Central memory CD8-positive, alpha-beta T cell (primary cell): ENCODE measurements around the gene ACY1.

ENCODE experiments used
- ATAC-seq: fragments of 150-1000 bp; cut with Tn5 transposase; replicated peaks from 2 replicates; pipeline ENCODE4 v1.10.0; 2022; ENCODE audit warnings: mild to moderate bottlenecking, moderate FRiP score, moderate number of reproducible peaks; ENCODE audit not compliant: poor library complexity, severe bottlenecking; ENCODE audit errors: extremely low read depth
- DNase-seq, 2 donors: peaks; one replicate each; pipeline ENCODE4 v3.0.0; 2021; ENCODE audit warnings: low spot score in 2 of 2
- H3K27ac Mint-ChIP-seq: one replicate; pipeline ENCODE4 v1.8.0; 2022; ENCODE audit warnings: low read depth, mild to moderate bottlenecking, moderate library complexity, mixed read lengths
- H3K27me3 Mint-ChIP-seq: one replicate; pipeline ENCODE4 v1.8.0; 2022; ENCODE audit warnings: mixed read lengths
- H3K36me3 Mint-ChIP-seq: one replicate; pipeline ENCODE4 v1.8.0; 2022; ENCODE audit warnings: mild to moderate bottlenecking, moderate library complexity, mixed read lengths; ENCODE audit not compliant: insufficient read depth
- H3K4me1 Mint-ChIP-seq: one replicate; pipeline ENCODE4 v1.8.0; 2022; ENCODE audit warnings: mixed read lengths
- H3K4me3 Mint-ChIP-seq: one replicate; pipeline ENCODE4 v1.8.0; 2022; ENCODE audit warnings: mild to moderate bottlenecking, moderate library complexity, mixed read lengths
- H3K9me3 Mint-ChIP-seq: one replicate; pipeline ENCODE4 v1.8.0; 2022; ENCODE audit warnings: mixed read lengths

The ACY1 gene

DNA sequence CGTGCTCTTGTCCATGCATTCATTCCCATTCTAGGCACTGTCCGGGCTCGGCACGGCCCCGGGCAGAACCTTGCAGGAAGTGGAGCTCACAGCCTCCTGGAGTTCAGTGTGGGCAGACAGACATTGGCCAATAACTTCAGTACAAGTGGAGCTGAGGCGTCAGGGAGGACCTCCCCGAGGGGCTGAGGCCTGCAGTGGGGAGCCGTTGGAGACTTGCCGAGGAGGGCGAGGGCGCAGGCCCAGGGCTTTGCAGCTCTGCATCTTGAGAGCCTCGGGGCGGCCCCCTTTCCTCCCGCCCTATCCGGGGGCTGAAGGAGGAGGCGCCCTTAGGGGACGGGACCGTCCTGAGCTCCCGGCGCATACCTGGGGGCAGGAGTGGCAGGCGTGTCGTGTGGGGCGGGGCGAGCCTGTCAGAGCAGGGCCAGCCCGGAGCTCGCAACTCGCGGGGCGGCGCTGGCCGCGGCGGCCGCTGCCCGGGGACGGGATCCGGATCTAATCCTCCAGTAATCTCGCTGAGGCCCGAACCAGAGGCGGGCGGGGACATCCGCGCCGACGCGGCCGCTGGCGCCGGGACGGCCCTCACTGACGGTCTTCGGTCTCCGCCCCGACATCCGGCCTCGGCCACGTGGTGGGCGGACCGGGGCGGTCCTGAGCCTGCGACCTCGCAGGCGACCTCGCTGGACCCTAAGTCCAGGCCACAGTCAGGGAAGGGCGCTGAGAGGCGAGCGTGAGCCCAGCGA, at the start of gene ACY1:
Gene ACY1, plus strand, starts transcription at position 698 of the 740 bp plus-strand sequence. CDS start 530 bp downstream, outside the sequence.
- Mint-ChIP-seq H3K4me3 (peak within 1 kb of the TSS; percentile 86), H3K4me1 (peaks cover 24% of the 10 kb centered on the region), H3K36me3 (peaks cover 11% of the 10 kb centered on the region), H3K27ac (peak within 1 kb of the TSS; percentile 73), H3K9me3 (no peaks in the 10 kb centered on the region), H3K27me3 (no peaks in the 10 kb centered on the region)
- DNase-seq: peak; percentile 35 to 37
- ATAC-seq: peak; percentile 73

DNA sequence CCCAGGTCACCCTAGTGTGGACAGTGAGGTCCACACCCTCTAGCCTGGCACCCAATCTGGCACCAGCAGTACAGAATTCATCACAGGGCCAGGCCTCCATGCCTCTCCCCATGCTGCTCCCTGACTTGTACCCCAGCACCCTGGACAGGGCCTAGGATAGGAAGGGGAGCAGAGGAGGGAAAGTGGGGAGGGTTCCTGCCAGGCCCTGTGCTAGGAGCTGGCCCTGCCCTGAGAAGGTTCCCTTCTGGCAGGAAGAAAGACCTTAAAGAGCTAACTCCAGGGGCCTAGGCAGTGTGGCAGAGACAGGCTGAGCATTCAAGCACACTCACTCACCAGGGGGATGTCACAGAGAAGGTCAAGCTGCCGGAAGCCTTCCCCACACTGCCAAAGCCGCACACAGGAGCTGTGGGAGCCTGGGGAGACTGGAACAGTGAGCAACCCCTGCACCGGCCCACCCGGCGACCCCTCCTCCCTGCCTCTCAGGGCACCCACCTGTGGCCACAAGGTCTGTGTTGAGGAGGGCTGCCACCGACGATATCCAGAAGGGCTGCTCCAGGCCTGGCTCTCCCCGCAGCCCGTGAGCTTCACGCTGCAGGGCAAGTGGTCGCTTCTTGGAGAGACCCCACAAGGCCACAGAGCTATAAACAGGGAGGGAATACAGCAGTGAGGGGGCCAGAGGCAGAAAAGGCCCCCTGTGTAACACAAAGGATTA, 49.0 kb upstream of the ACY1 start:
- no peaks in the 10 kb centered on the region for H3K9me3 Mint-ChIP-seq
- no peak overlapping the region for H3K27ac Mint-ChIP-seq
- peak in 1 of 2 donors; percentile 4 for DNase-seq
- H3K4me1 Mint-ChIP-seq: peaks cover 4% of the 10 kb centered on the region
- H3K4me3 Mint-ChIP-seq: no peak overlapping the region
- no peak for ATAC-seq
- H3K36me3 Mint-ChIP-seq: peaks cover 19% of the 10 kb centered on the region
- no peaks in the 10 kb centered on the region for H3K27me3 Mint-ChIP-seq

DNA sequence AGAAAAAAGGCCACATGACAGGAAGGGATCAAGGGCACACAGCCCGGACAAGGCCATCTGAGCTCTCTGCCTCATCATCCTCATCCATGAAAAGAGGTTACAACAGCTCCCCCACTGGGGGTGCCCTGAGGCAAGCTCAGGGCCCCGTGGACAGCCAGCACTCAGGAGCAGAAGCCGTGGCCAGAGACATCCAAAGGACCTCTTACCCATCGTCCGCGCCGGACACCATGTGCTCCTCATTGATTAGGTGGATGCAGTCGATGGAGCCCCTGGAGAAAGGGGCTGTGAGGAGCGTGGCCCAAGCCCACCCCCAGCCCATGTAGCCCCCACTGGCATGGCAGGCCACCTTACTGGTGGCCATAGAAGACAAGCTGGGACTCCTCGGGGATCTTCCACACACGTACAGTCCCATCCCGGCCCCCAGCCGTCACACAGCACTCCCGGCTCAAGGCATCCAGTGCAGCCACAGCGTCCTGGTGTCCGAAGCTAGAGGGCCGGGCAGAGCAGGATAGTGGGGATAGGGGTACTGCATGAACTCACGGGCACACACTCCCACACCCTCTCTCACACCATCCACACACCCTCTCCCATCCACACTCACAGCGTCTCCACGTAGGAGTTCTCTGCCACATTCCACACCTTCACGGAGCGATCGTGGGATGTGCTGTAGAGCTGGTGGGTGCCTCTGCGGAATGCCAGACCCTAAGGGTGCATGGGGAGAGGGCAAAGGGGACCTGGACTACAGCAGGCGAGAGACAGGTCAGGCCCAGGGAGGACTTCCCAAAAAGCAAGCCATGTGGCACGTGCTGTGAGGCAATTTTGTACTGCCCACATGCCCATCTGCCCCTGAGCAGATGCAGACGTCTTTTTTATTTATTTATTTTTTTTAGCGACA, 48.1 kb upstream of the ACY1 start:
- peaks cover 7% of the 10 kb centered on the region for H3K4me1 Mint-ChIP-seq
- no peak overlapping the region for H3K4me3 Mint-ChIP-seq
- H3K27me3 Mint-ChIP-seq: no peaks in the 10 kb centered on the region
- H3K36me3 Mint-ChIP-seq: peaks cover 20% of the 10 kb centered on the region
- DNase-seq (no peak), ATAC-seq (no peak)
- no peaks in the 10 kb centered on the region for H3K9me3 Mint-ChIP-seq
- no peak overlapping the region for H3K27ac Mint-ChIP-seq

DNA sequence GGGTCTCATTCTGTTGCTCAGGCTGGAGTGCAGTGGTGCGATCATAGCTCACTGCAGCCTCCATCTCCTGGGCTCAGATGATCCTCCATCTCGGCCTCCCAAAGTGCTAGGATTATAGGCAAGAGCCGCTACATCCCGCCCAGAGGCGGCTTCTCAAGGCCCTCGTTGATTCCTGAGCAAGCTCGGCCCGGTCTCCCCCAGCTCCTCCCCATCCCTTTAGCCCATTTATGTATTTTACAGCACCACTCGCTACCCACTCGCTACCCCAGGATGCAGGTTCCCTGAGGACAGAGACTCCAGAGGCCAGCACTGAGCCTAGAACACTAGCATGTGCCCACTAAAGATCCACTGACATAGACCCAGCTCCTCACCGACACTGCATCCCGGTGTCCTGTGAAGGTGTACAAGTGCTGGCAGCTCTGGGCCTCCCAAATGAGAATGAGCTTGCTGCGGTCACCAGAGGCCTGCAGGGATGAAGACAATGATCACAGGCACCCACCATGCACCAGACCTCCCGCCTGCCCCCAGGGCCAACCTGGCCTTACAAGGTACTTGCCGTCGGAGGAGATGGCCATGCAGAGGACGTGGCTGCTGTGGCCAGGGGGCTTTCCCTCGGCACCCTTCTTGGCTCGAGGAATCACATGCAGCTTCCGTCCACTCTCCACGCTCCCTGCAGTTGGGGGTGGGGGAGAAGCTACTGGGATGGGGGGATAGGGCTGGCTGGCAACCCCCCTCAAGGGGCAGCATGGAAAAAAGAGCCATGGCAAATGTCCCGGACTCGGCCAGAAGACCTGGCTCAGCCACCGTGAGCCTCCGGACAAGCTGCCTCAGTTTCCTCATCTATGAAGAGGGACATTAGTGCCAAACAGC, 47.2 kb upstream of the ACY1 start:
- H3K4me1 Mint-ChIP-seq: peaks cover 16% of the 10 kb centered on the region
- no peaks in the 10 kb centered on the region for H3K27me3 Mint-ChIP-seq
- DNase-seq (no peak), ATAC-seq (no peak)
- H3K36me3 Mint-ChIP-seq: peaks cover 20% of the 10 kb centered on the region
- no peak overlapping the region for H3K27ac Mint-ChIP-seq
- no peak overlapping the region for H3K4me3 Mint-ChIP-seq
- no peaks in the 10 kb centered on the region for H3K9me3 Mint-ChIP-seq

DNA sequence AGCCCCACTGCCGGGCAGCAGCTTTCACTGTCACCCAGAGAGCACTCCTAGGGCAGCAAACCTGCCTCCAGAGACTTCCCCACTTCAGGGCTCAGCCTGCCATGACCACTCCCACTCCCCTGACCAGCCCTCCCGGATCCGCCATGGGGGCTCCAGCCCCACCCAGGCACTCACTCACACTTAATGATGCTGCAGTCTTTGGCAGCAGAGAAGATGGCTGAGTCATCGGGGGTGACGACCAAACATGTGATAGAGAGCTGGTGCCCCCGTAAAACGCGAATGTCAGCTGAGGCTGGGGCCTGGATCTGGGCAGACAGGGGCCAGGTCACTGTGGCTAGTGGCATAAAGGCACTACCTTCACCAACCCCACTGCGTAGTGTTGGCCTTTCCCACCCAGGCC, 46.3 kb upstream of the ACY1 start:
- peaks cover 23% of the 10 kb centered on the region for H3K36me3 Mint-ChIP-seq
- no peaks in the 10 kb centered on the region for H3K9me3 Mint-ChIP-seq
- no peak overlapping the region for H3K4me3 Mint-ChIP-seq
- H3K4me1 Mint-ChIP-seq: peaks cover 25% of the 10 kb centered on the region
- DNase-seq: no peak
- no peaks in the 10 kb centered on the region for H3K27me3 Mint-ChIP-seq
- no peak overlapping the region for H3K27ac Mint-ChIP-seq
- ATAC-seq: no peak

DNA sequence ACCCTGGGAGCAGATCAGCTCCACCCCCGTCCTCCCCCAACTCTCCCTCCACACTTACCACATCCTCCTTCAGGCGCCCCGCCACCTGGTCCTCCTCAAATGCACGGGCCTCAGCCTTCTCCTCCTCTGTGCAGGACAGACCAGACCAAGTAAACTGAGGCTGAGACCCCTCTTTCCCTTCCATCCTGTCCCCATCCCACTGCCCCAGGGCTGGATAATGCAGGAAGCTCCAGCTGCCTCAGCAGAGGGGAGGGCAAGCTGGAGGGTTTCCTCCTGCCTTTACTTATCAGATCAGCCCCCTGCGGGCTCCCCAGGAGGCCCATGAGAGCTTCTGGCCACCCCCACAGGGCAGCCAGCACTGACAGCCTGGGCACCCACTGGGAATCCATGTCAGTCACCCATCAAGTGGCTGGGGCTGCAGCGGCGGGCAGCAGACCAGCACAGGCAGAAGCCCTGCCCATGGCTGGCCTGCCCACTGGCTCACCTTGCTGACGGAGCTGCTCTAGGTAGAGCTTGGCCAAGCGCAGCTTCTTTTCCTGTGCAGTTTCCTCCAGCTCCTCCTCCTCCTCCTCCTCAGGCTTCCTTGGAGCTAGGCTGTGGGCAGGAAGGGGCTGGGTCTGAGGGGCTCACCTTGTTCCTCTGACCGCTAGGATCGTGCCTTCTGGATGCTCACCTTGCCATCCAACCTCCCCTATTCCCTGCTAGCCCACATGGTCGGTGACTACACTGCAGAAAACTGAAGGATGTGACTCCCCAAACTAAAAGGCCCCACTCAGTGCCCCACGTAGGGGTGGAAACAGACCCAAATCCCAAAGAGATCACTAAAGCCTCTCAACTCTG, 45.5 kb upstream of the ACY1 start:
- DNase-seq (no peak), ATAC-seq (no peak)
- no peak overlapping the region for H3K4me3 Mint-ChIP-seq
- peaks cover 32% of the 10 kb centered on the region for H3K4me1 Mint-ChIP-seq
- H3K27me3 Mint-ChIP-seq: no peaks in the 10 kb centered on the region
- peaks cover 23% of the 10 kb centered on the region for H3K36me3 Mint-ChIP-seq
- no peak overlapping the region for H3K27ac Mint-ChIP-seq
- no peaks in the 10 kb centered on the region for H3K9me3 Mint-ChIP-seq

DNA sequence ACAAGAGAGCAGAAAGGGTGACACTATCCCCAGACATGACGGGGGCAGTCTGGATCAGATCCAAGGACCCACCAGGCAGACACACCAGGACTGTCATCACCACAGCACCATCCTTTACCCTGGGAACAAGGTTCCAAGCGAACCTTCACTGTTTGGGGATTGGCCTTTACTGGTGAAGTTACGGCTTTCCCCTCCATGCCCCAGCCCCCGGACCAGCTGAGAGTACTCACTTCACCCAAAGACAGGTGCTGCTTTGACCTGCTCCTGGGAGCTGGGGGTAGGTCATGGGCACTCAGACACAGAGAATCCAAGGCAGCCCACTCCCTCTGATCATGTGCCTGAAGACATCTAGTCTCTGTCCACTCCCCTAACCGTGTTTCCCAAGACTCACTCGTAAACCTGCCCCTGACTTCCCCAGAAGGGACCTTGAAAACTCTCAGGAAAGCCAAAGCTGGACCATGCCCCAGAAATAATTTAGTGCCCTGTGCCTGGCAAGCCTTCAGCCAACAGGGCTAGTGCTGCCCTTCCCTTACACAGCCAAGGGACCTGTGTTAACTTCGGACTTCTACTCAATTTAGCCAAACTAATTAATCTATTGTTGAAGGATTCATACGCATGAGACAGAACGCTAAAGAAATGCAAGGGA, 44.4 kb upstream of the ACY1 start:
- DNase-seq (no peak), ATAC-seq (no peak)
- no peak overlapping the region for H3K27ac Mint-ChIP-seq
- H3K4me3 Mint-ChIP-seq: no peak overlapping the region
- H3K27me3 Mint-ChIP-seq: no peaks in the 10 kb centered on the region
- H3K9me3 Mint-ChIP-seq: no peaks in the 10 kb centered on the region
- H3K36me3 Mint-ChIP-seq: peaks cover 23% of the 10 kb centered on the region
- H3K4me1 Mint-ChIP-seq: peaks cover 35% of the 10 kb centered on the region

DNA sequence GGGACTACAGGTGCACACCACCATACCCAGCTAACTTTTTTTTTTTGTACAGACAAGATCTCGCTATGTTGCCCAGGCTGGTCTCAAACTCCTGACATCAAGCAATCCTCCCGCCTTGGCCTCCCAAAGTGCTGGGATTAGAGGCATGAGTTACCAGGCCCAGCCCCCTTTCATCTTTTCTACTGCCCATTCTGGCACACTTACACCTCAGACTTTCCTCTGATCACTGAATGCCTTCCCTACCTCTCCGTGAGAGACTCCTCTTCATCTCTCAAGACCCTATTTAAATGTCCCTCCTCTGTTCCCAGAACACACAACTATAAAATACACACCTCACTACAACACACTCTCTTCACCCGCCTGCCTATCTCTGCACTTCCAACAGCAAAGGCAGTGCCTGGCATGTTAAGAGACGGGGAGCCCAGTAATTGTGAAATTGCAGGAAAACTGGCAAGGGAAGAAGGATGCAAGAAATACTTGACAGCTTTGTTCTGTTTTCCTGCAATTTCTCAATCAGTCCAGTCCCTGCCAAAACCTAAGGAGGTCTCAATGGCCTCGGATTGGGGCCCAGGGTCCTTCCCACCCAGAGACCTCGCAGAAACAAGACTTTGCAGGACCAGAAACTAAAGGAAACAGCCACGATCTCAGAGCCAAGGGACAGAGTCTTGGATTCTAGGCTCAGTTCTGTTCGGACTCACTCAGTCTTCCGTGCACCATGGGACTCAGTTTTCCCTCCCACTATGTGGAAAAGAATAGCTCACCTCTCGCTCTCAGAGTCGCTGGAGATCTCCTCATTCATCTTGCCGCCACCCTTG, 42.5 kb upstream of the ACY1 start:
- Mint-ChIP-seq H3K4me1 (peaks cover 35% of the 10 kb centered on the region), H3K27ac (peak overlapping the region; percentile 95), H3K27me3 (no peaks in the 10 kb centered on the region), H3K4me3 (peak overlapping the region; percentile 92), H3K9me3 (no peaks in the 10 kb centered on the region), H3K36me3 (peaks cover 17% of the 10 kb centered on the region)
- DNase-seq (no peak), ATAC-seq (no peak)

DNA sequence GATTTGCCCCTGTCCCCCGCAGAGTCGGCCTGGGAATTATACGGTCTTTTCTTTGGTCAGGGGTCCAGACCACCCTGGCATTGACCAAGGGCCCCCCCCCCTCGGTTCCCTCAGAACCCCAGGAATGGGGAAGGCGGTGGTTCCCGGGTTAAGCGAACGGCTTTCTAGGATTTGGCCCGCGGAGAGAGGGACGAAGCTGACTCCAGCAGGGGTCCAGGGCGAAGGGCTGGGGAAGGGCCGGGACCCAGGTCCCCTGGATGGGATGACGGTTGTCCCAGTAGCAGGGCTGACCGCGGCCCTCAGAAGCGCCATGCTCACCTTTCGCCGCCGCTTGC, 41.9 kb upstream of the ACY1 start:
- H3K4me3 Mint-ChIP-seq: peak overlapping the region; percentile 92
- no peaks in the 10 kb centered on the region for H3K27me3 Mint-ChIP-seq
- H3K36me3 Mint-ChIP-seq: peaks cover 14% of the 10 kb centered on the region
- H3K4me1 Mint-ChIP-seq: peaks cover 35% of the 10 kb centered on the region
- DNase-seq (no peak), ATAC-seq (no peak)
- H3K27ac Mint-ChIP-seq: peak overlapping the region; percentile 95
- no peaks in the 10 kb centered on the region for H3K9me3 Mint-ChIP-seq

DNA sequence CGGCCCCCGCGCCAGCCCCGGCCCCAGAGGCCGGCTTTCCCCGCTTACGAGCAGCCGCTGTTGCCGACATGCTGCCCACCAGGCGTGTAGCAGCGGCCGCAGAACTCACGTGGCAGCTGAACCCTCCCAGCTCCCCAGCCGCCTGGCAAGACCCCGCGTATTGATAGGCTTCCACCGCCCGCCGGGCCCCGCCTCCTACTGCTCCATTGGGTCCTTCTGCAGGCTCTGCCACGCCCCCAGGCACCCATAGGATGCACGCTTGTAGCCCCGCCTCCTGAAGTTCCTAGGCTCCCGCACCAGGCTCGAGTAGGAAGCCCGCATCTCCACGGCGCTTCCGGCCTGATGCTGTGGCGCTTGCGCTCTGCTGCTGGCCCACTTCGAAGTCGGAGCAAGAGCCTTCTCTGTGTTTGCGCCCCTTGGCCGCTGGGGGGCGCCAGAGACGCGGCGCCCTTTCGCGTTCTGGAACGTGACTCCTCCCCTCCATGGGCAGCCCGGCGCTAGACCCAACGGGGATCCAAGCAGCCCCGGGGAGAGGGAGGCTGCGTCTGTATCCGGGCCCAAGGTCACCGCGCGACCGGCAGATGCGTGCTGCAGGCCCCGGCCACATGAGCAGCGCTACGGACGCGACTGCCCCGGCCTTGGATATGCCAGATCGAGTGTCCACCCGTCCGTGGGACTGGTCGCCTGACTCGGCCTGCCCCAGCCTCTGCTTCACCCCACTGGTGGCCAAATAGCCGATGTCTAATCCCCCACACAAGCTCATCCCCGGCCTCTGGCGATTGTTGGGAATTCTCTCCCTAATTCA, 41.3 kb upstream of the ACY1 start, which contains the start of the genes PARP3 and RRP9:
Gene PARP3, plus strand, starts transcription at position 566 of the 805 bp plus-strand sequence. CDS start 993 bp downstream, outside the sequence.
Gene RRP9, minus strand, starts transcription at position 107 of the 805 bp plus-strand sequence. Its CDS starts 37 bp downstream, at position 70.
- Mint-ChIP-seq H3K9me3 (no peaks in the 10 kb centered on the region), H3K36me3 (peaks cover 14% of the 10 kb centered on the region), H3K27me3 (no peaks in the 10 kb centered on the region), H3K27ac (peak within 1 kb of the TSS; percentile 95), H3K4me3 (peak within 1 kb of the TSS; percentile 92), H3K4me1 (peaks cover 35% of the 10 kb centered on the region)
- ATAC-seq (peak; percentile 91), DNase-seq (peak; percentile 98 to 99)
